Liver (tissue), 9 donors: ENCODE measurements around the gene ZC3H8. TPM values are rescaled to one million over a fixed set of nuclear protein-coding genes. Genes with fewer than 3 reads are reported as not detected.

Experiments used
- DNase-seq: peaks from one replicate; pipeline ENCODE4 v3.0.0-alpha.2; 2017; ENCODE audit warnings: low spot score
- H3K27ac ChIP-seq, 2 donors: one replicate each; pipeline ENCODE4 v1.7.0; 2013; ENCODE audit warnings: inconsistent platforms in 2 of 2, low read length in 2 of 2, control low read depth in 1 of 2, low read depth in 1 of 2, mild to moderate bottlenecking in 1 of 2
- H3K27me3 ChIP-seq, 4 donors: one replicate each; pipeline versions ENCODE4 v1.6.1 to v1.7.0; 2013; ENCODE audit warnings: low read length in 3 of 4, inconsistent platforms in 1 of 4, mild to moderate bottlenecking in 1 of 4, moderate library complexity in 1 of 4; ENCODE audit not compliant: control insufficient read depth in 4 of 4, insufficient read depth in 4 of 4
- H3K36me3 ChIP-seq, 4 donors: one replicate each; pipeline versions ENCODE4 v1.6.1 to v1.7.0; 2013; ENCODE audit warnings: low read length in 3 of 4, mild to moderate bottlenecking in 3 of 4, low read depth in 1 of 4, moderate library complexity in 1 of 4; ENCODE audit not compliant: control insufficient read depth in 4 of 4, insufficient read depth in 3 of 4
- H3K4me1 ChIP-seq, 4 donors: one replicate each; pipeline versions ENCODE4 v1.6.1 to v1.7.0; 2013; ENCODE audit warnings: low read length in 3 of 4, mild to moderate bottlenecking in 3 of 4, moderate library complexity in 1 of 4; ENCODE audit not compliant: control insufficient read depth in 4 of 4, insufficient read depth in 4 of 4
- H3K4me3 ChIP-seq, 3 donors: one replicate each; pipeline versions ENCODE4 v1.6.1 to v1.7.0; 2013; ENCODE audit warnings: low read length in 3 of 3, control low read depth in 1 of 3, low read depth in 1 of 3, mild to moderate bottlenecking in 1 of 3
- H3K9ac ChIP-seq, 2 donors: one replicate each; pipeline ENCODE4 v1.7.0; 2013; ENCODE audit warnings: low read length in 2 of 2, mild to moderate bottlenecking in 2 of 2, moderate library complexity in 2 of 2, control low read depth in 1 of 2, low read depth in 1 of 2
- H3K9me3 ChIP-seq, 4 donors: one replicate each; pipeline versions ENCODE4 v1.6.1 to v1.7.0; 2013; ENCODE audit warnings: low read length in 3 of 4; ENCODE audit not compliant: control insufficient read depth in 4 of 4
- EGR1 ChIP-seq, 2 donors: IDR thresholded peaks; 2 replicates each; pipeline ENCODE4 v1.6.1; 2016 to 2018; ENCODE audit warnings: antibody characterized with exemption in 2 of 2, low read depth in 2 of 2
- FOXA2 ChIP-seq: IDR thresholded peaks from 2 replicates; pipeline ENCODE4 v1.6.1; 2016; ENCODE audit warnings: antibody characterized with exemption
- HNF4A ChIP-seq, 2 donors: conservative IDR thresholded peaks; 2 replicates each; pipeline ENCODE4 v1.6.1; 2016; ENCODE audit warnings: antibody characterized with exemption in 2 of 2, mild to moderate bottlenecking in 2 of 2
- NR2F2 ChIP-seq: IDR thresholded peaks from 2 replicates; pipeline ENCODE4 v1.6.1; 2016; ENCODE audit warnings: antibody characterized with exemption
- RAD21 ChIP-seq, 2 donors: IDR thresholded peaks; 2 replicates each; pipeline ENCODE4 v1.6.1; 2016; ENCODE audit warnings: antibody characterized with exemption in 2 of 2, mild to moderate bottlenecking in 2 of 2
- REST ChIP-seq: IDR thresholded peaks from 2 replicates; pipeline ENCODE4 v1.6.1; 2016; ENCODE audit warnings: antibody characterized with exemption, mild to moderate bottlenecking
- RXRA ChIP-seq, 2 donors: IDR thresholded peaks; 2 replicates each; pipeline ENCODE4 v1.6.1; 2017 to 2018; ENCODE audit warnings: antibody characterized with exemption in 2 of 2, mild to moderate bottlenecking in 1 of 2
- YY1 ChIP-seq: IDR thresholded peaks from 2 replicates; pipeline ENCODE4 v1.6.1; 2016; ENCODE audit warnings: antibody characterized with exemption, mild to moderate bottlenecking
- ZBTB33 ChIP-seq: IDR thresholded peaks from 2 replicates; pipeline ENCODE4 v1.6.1; 2016; ENCODE audit warnings: antibody characterized with exemption
- WGBS: extraction: QIAGEN DNeasy Blood & Tissue Kit; methylation state at CpG from one replicate; pipeline ENCODE4 v1.1.7; 2013; 5-methylcytosine and 5-hydroxymethylcytosine counted together
- polyA plus RNA-seq, 2 donors: library from polyadenylated mRNA; stranded (reverse) in 1 of 2; unstranded in 1 of 2; fragments of 200-250 nt in 1 of 2; fragments of >200 nt in 1 of 2; fragmentation: Nextera tagmentation in 1 of 2; extraction: Ambion mirVana in 1 of 2; gene quantifications; one replicate each; pipeline versions ENCODE4 v1.2.1 to v1.2.3, GENCODE V29; 2013 to 2015
- total RNA-seq, 2 donors: library from RNA; depleted of rRNA; stranded (reverse); fragments of >200 nt; gene quantifications; one replicate each; pipeline ENCODE4 v1.2.3, GENCODE V29; 2014
- TF ChIP-seq, protein P1 (sequence below): fragments of 150-350 bp; IDR thresholded peaks from 2 replicates; pipeline ENCODE4 v1.5.1; 2017; ENCODE audit warnings: improper control_type of control experiment, low read depth, low read length; ENCODE audit not compliant: missing input control
- donor health status: healthy.
- donor health status: healthy.
- donor health status: healthy.
- donor health status: healthy.
- donor health status: healthy.

The ZC3H8 gene
- total and polyA plus RNA-seq, 4 donors, result 2.4 to 8.9 (median 6.5) TPM

GRCh38 chr2:112204411-112204810 is 50.4 kb downstream of the ZC3H8 start:
- no peak overlapping the region for H3K4me3 ChIP-seq
- TF ChIP-seq, protein P1, sequence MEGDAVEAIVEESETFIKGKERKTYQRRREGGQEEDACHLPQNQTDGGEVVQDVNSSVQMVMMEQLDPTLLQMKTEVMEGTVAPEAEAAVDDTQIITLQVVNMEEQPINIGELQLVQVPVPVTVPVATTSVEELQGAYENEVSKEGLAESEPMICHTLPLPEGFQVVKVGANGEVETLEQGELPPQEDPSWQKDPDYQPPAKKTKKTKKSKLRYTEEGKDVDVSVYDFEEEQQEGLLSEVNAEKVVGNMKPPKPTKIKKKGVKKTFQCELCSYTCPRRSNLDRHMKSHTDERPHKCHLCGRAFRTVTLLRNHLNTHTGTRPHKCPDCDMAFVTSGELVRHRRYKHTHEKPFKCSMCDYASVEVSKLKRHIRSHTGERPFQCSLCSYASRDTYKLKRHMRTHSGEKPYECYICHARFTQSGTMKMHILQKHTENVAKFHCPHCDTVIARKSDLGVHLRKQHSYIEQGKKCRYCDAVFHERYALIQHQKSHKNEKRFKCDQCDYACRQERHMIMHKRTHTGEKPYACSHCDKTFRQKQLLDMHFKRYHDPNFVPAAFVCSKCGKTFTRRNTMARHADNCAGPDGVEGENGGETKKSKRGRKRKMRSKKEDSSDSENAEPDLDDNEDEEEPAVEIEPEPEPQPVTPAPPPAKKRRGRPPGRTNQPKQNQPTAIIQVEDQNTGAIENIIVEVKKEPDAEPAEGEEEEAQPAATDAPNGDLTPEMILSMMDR, result no peak
- TF ChIP-seq ZBTB33 (no peak), FOXA2 (no peak), RAD21 (IDR thresholded peaks at IDR 0.05) (no peak), REST (no peak), RXRA (IDR thresholded peaks at IDR 0.05) (no peak), HNF4A (conservative IDR thresholded peaks at IDR 0.05) (no peak), YY1 (no peak), EGR1 (IDR thresholded peaks at IDR 0.05; ENCODE audit: low read depth in 2 of 2) (no peak)
- peaks cover 0 to 5% (median 2%) of the 10 kb centered on the region in 4 donors for H3K9me3 ChIP-seq
- H3K36me3 ChIP-seq, result no peaks in the 10 kb centered on the region
- WGBS, result 92% methylated on average over 2 of the region's 2 CpGs
- peaks cover 0 to 9% (median 3%) of the 10 kb centered on the region in 4 donors for H3K4me1 ChIP-seq
- no peaks in the 10 kb centered on the region for H3K27me3 ChIP-seq
- no peak overlapping the region for H3K27ac ChIP-seq
- no peak for DNase-seq
- no peak overlapping the region for H3K9ac ChIP-seq

GRCh38 chr2:112201696-112202430 is 53.0 kb downstream of the ZC3H8 start:
- Histone ChIP-seq H3K4me1 (peaks cover 0 to 9% (median 3%) of the 10 kb centered on the region in 4 donors), H3K27ac (no peak overlapping the region), H3K9ac (no peak overlapping the region), H3K4me3 (no peak overlapping the region), H3K9me3 (peaks cover 0 to 5% (median 2%) of the 10 kb centered on the region in 4 donors), H3K27me3 (no peaks in the 10 kb centered on the region), H3K36me3 (no peaks in the 10 kb centered on the region)
- 51% methylated on average over 3 of the region's 3 CpGs for WGBS
- TF ChIP-seq YY1 (no peak), RXRA (IDR thresholded peaks at IDR 0.05) (no peak), NR2F2 (no peak)
- no peak for DNase-seq
